K562 (cell line): Measurements from ENCODE around the gene HCFC1R1. TPM values are rescaled to one million over a fixed set of nuclear protein-coding genes. Genes with fewer than 3 reads are reported as not detected.

Source experiments
- CTBP1 ChIP-seq: fragments of 450-650 bp; IDR thresholded peaks from 2 replicates; pipeline ENCODE4 v1.6.1; 2016; ENCODE audit warnings: borderline replicate concordance
- HDAC2 ChIP-seq: fragments of 450-650 bp; IDR thresholded peaks from 2 replicates; pipeline ENCODE4 v1.6.1; 2016; ENCODE audit warnings: mild to moderate bottlenecking
- TAF7 ChIP-seq: fragments of 450-650 bp; IDR thresholded peaks from 2 replicates; pipeline ENCODE4 v1.6.1; 2016; ENCODE audit warnings: missing genetic modification characterization, missing compliant biosample characterization
- polyA plus RNA-seq, 8 experiments: library from polyadenylated mRNA; depleted of rRNA in 4 of 8; stranded (reverse) in 5 of 8; unstranded in 3 of 8; fragments of >200 nt; fragmentation: Nextera tagmentation in 2 of 8; fragmentation: Illumina TruSeq in 1 of 8; extraction: Ambion mirVana in 2 of 8; extraction: Trizol in 1 of 8; gene quantifications; 2 replicates each; pipeline versions ENCODE4 v1.2.1 to v1.2.3, GENCODE V29; 2011 to 2014; ENCODE audit warnings: inconsistent platforms in 1 of 8, missing spikeins in 1 of 8
- total RNA-seq, 7 experiments: library from RNA; depleted of rRNA in 6 of 7; stranded (reverse); fragments of >200 nt in 6 of 7; fragmentation: Illumina TruSeq in 2 of 7; extraction: Trizol in 2 of 7; gene quantifications; 2 replicates each; pipeline versions ENCODE4 v1.2.1 to v1.2.3, GENCODE V29; 2011 to 2021; ENCODE audit warnings: low replicate concordance in 1 of 7
- TF ChIP-seq, protein P1 (sequence below), 2 experiments: fragments of 150-350 bp in 1 of 2; IDR thresholded peaks; 2 replicates each; pipeline ENCODE4 v1.6.1; 2012 to 2016; ENCODE audit warnings: low read depth in 2 of 2, low read length in 2 of 2, mild to moderate bottlenecking in 1 of 2, moderate library complexity in 1 of 2
- TF ChIP-seq, protein P2 (sequence below): fragments of 250-450 bp; sonication (Bioruptor Pico); IDR thresholded peaks from 2 replicates; pipeline ENCODE4 v1.9.0; 2021; ENCODE audit warnings: mild to moderate bottlenecking, inconsistent platforms
- TF ChIP-seq, protein P3 (sequence below): sonication (generic); formaldehyde crosslinking; IDR thresholded peaks from 2 replicates; pipeline ENCODE4 v1.8.0; 2023; ENCODE audit warnings: missing genetic modification reagents, mild to moderate bottlenecking, borderline replicate concordance
- TF ChIP-seq, protein P4 (sequence below): sonication (generic); formaldehyde crosslinking; IDR thresholded peaks from 2 replicates; pipeline ENCODE4 v1.9.0; 2022; ENCODE audit warnings: mild to moderate bottlenecking, missing genetic modification reagents
- TF ChIP-seq, protein P5 (sequence below): sonication (generic); formaldehyde crosslinking; IDR thresholded peaks from 2 replicates; pipeline ENCODE4 v1.8.0; 2022; ENCODE audit warnings: mild to moderate bottlenecking, missing genetic modification reagents

Gene HCFC1R1
- total and polyA plus RNA-seq, 9 of the 15 experiments (the other 6 are each of a cell fraction or from before 2014, with no cell fraction given): 2.2 to 29.0 (median 11.2) TPM

DNA sequence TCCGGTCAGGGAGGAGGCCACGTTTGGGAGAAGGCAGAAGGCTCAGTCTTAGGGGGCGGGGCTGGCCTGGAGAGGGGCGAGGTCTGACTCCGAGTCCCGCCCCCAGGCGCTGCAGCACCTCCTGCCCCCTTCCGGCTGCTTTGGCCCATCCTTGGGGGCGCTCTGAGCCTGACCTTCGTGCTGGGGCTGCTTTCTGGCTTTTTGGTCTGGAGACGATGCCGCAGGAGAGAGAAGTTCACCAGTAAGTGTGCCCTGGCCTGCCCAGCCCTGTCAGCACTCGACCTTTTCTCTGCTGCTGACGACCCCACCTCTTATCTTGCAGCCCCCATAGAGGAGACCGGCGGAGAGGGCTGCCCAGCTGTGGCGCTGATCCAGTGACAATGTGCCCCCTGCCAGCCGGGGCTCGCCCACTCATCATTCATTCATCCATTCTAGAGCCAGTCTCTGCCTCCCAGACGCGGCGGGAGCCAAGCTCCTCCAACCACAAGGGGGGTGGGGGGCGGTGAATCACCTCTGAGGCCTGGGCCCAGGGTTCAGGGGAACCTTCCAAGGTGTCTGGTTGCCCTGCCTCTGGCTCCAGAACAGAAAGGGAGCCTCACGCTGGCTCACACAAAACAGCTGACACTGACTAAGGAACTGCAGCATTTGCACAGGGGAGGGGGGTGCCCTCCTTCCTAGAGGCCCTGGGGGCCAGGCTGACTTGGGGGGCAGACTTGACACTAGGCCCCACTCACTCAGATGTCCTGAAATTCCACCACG is 2.1 kb downstream of the HCFC1R1 start (continued):
- TF ChIP-seq, protein P1, sequence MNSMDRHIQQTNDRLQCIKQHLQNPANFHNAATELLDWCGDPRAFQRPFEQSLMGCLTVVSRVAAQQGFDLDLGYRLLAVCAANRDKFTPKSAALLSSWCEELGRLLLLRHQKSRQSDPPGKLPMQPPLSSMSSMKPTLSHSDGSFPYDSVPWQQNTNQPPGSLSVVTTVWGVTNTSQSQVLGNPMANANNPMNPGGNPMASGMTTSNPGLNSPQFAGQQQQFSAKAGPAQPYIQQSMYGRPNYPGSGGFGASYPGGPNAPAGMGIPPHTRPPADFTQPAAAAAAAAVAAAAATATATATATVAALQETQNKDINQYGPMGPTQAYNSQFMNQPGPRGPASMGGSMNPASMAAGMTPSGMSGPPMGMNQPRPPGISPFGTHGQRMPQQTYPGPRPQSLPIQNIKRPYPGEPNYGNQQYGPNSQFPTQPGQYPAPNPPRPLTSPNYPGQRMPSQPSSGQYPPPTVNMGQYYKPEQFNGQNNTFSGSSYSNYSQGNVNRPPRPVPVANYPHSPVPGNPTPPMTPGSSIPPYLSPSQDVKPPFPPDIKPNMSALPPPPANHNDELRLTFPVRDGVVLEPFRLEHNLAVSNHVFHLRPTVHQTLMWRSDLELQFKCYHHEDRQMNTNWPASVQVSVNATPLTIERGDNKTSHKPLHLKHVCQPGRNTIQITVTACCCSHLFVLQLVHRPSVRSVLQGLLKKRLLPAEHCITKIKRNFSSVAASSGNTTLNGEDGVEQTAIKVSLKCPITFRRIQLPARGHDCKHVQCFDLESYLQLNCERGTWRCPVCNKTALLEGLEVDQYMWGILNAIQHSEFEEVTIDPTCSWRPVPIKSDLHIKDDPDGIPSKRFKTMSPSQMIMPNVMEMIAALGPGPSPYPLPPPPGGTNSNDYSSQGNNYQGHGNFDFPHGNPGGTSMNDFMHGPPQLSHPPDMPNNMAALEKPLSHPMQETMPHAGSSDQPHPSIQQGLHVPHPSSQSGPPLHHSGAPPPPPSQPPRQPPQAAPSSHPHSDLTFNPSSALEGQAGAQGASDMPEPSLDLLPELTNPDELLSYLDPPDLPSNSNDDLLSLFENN (IDR thresholded peaks at IDR 0.05; ENCODE audit: low read depth in 2 of 2, low read length in 2 of 2): 0 out of 4 replicates have a peak, but pooled peaks of 1 of the 2 experiments have one; percentile 8
- TF ChIP-seq TAF7 (tag): no peak
- TF ChIP-seq, protein P2, sequence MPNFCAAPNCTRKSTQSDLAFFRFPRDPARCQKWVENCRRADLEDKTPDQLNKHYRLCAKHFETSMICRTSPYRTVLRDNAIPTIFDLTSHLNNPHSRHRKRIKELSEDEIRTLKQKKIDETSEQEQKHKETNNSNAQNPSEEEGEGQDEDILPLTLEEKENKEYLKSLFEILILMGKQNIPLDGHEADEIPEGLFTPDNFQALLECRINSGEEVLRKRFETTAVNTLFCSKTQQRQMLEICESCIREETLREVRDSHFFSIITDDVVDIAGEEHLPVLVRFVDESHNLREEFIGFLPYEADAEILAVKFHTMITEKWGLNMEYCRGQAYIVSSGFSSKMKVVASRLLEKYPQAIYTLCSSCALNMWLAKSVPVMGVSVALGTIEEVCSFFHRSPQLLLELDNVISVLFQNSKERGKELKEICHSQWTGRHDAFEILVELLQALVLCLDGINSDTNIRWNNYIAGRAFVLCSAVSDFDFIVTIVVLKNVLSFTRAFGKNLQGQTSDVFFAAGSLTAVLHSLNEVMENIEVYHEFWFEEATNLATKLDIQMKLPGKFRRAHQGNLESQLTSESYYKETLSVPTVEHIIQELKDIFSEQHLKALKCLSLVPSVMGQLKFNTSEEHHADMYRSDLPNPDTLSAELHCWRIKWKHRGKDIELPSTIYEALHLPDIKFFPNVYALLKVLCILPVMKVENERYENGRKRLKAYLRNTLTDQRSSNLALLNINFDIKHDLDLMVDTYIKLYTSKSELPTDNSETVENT (CRISPR knock-in tag): 0 out of 2 replicates have a peak, but pooled peaks have one; percentile 10
- TF ChIP-seq, protein P3, sequence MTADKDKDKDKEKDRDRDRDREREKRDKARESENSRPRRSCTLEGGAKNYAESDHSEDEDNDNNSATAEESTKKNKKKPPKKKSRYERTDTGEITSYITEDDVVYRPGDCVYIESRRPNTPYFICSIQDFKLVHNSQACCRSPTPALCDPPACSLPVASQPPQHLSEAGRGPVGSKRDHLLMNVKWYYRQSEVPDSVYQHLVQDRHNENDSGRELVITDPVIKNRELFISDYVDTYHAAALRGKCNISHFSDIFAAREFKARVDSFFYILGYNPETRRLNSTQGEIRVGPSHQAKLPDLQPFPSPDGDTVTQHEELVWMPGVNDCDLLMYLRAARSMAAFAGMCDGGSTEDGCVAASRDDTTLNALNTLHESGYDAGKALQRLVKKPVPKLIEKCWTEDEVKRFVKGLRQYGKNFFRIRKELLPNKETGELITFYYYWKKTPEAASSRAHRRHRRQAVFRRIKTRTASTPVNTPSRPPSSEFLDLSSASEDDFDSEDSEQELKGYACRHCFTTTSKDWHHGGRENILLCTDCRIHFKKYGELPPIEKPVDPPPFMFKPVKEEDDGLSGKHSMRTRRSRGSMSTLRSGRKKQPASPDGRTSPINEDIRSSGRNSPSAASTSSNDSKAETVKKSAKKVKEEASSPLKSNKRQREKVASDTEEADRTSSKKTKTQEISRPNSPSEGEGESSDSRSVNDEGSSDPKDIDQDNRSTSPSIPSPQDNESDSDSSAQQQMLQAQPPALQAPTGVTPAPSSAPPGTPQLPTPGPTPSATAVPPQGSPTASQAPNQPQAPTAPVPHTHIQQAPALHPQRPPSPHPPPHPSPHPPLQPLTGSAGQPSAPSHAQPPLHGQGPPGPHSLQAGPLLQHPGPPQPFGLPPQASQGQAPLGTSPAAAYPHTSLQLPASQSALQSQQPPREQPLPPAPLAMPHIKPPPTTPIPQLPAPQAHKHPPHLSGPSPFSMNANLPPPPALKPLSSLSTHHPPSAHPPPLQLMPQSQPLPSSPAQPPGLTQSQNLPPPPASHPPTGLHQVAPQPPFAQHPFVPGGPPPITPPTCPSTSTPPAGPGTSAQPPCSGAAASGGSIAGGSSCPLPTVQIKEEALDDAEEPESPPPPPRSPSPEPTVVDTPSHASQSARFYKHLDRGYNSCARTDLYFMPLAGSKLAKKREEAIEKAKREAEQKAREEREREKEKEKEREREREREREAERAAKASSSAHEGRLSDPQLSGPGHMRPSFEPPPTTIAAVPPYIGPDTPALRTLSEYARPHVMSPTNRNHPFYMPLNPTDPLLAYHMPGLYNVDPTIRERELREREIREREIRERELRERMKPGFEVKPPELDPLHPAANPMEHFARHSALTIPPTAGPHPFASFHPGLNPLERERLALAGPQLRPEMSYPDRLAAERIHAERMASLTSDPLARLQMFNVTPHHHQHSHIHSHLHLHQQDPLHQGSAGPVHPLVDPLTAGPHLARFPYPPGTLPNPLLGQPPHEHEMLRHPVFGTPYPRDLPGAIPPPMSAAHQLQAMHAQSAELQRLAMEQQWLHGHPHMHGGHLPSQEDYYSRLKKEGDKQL: no peak
- TF ChIP-seq HDAC2: 0 out of 2 replicates have a peak, but pooled peaks have one; percentile 29
- TF ChIP-seq, protein P4, sequence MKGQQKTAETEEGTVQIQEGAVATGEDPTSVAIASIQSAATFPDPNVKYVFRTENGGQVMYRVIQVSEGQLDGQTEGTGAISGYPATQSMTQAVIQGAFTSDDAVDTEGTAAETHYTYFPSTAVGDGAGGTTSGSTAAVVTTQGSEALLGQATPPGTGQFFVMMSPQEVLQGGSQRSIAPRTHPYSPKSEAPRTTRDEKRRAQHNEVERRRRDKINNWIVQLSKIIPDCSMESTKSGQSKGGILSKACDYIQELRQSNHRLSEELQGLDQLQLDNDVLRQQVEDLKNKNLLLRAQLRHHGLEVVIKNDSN (CRISPR knock-in tag): peak; percentile 36
- TF ChIP-seq, protein P5, sequence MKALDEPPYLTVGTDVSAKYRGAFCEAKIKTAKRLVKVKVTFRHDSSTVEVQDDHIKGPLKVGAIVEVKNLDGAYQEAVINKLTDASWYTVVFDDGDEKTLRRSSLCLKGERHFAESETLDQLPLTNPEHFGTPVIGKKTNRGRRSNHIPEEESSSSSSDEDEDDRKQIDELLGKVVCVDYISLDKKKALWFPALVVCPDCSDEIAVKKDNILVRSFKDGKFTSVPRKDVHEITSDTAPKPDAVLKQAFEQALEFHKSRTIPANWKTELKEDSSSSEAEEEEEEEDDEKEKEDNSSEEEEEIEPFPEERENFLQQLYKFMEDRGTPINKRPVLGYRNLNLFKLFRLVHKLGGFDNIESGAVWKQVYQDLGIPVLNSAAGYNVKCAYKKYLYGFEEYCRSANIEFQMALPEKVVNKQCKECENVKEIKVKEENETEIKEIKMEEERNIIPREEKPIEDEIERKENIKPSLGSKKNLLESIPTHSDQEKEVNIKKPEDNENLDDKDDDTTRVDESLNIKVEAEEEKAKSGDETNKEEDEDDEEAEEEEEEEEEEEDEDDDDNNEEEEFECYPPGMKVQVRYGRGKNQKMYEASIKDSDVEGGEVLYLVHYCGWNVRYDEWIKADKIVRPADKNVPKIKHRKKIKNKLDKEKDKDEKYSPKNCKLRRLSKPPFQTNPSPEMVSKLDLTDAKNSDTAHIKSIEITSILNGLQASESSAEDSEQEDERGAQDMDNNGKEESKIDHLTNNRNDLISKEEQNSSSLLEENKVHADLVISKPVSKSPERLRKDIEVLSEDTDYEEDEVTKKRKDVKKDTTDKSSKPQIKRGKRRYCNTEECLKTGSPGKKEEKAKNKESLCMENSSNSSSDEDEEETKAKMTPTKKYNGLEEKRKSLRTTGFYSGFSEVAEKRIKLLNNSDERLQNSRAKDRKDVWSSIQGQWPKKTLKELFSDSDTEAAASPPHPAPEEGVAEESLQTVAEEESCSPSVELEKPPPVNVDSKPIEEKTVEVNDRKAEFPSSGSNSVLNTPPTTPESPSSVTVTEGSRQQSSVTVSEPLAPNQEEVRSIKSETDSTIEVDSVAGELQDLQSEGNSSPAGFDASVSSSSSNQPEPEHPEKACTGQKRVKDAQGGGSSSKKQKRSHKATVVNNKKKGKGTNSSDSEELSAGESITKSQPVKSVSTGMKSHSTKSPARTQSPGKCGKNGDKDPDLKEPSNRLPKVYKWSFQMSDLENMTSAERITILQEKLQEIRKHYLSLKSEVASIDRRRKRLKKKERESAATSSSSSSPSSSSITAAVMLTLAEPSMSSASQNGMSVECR (CRISPR knock-in tag): 0 out of 2 replicates have a peak, but pooled peaks have one; percentile 55
- TF ChIP-seq CTBP1: peak; percentile 69; the same call in 1 of the 2 replicates
